ENCODE results near the gene SLC39A7.

Gene SLC39A7

GRCh38 chr6:33236852-33237251 is 36.2 kb downstream of the SLC39A7 start:
- no peak for DNase-seq (ENCODE audit: low read depth, low spot score)

- DNase-seq (ENCODE audit: low read depth, low spot score) = no peak
Measured at GRCh38 chr6:33237741-33238140, 37.1 kb downstream of the SLC39A7 start.

GRCh38 chr6:33241968-33242367 is 41.3 kb downstream of the SLC39A7 start:
- no peak for DNase-seq (ENCODE audit: low read depth, low spot score)

- DNase-seq (ENCODE audit: low read depth, low spot score) = no peak
Measured at GRCh38 chr6:33243476-33243875, 42.8 kb downstream of the SLC39A7 start.

- DNase-seq (ENCODE audit: low read depth, low spot score) = peak; percentile 85
Measured at GRCh38 chr6:33247977-33248642, 47.4 kb downstream of the SLC39A7 start.

GRCh38 chr6:33248643-33248931 is 47.9 kb downstream of the SLC39A7 start:
- no peak for DNase-seq (ENCODE audit: low read depth, low spot score)

- DNase-seq (ENCODE audit: low read depth, low spot score) = peak; percentile 92
Measured at GRCh38 chr6:33248932-33249731, 48.5 kb downstream of the SLC39A7 start.

- no peak for DNase-seq (ENCODE audit: low read depth, low spot score)
Measured at GRCh38 chr6:33249732-33250630, 49.3 kb downstream of the SLC39A7 start.

GRCh38 chr6:33250731-33251130 is 50.1 kb downstream of the SLC39A7 start:
- DNase-seq (ENCODE audit: low read depth, low spot score) = no peak

GRCh38 chr6:33251395-33252012 is 50.8 kb downstream of the SLC39A7 start:
- no peak for DNase-seq (ENCODE audit: low read depth, low spot score)

GRCh38 chr6:33252759-33253158 is 52.1 kb downstream of the SLC39A7 start:
- no peak for DNase-seq (ENCODE audit: low read depth, low spot score)
